NCI-H345 treated with DMSO at 0.1 percent for 48 hours (cell line): ENCODE measurements around the gene GABRR2.

Experiments used
- DNase-seq: peaks from one replicate; lab custom pipeline; 2025; ENCODE audit not compliant: unreplicated experiment; lab: John Stamatoyannopoulos, UW

The GABRR2 gene

GRCh38 chr6:89214197-89214596 is 100.9 kb downstream of the GABRR2 start:
- DNase-seq: no peak

- DNase-seq: no peak
Observed at GRCh38 chr6:89212472-89212871, 102.6 kb downstream of the GABRR2 start.

GRCh38 chr6:89209457-89209856 is 105.6 kb downstream of the GABRR2 start:
- no peak for DNase-seq

GRCh38 chr6:89208551-89208950 is 106.5 kb downstream of the GABRR2 start:
- no peak for DNase-seq
